AG04449 (cell line): Measurements from ENCODE around the gene KCNH2.
A peak's percentile ranks its signal among the peaks of the same experiment; 100 is the strongest.
"Not testable (repeated sequence)": the region's sequence is repeated elsewhere in the genome, so short reads cannot be mapped to it uniquely, and the experiment has no call there.

Experiments
- CTCF ChIA-PET: fragments of 350-600 bp; formaldehyde crosslinking; extraction: SDS; loops from one replicate; lab custom pipeline; 2021; ENCODE audit warnings: antibody characterized with exemption; lab: Yijun Ruan, JAX
- POLR2A ChIA-PET: fragments of 400-600, 350-600 bp; formaldehyde crosslinking; extraction: SDS; loops from one replicate; lab custom pipeline; 2020; ENCODE audit warnings: antibody characterized with exemption, inconsistent platforms; lab: Yijun Ruan, JAX
- DNase-seq: peaks from one replicate; pipeline ENCODE4 v3.0.0-alpha.2; 2010; ENCODE audit warnings: low read depth, low spot score
- H3K4me3 ChIP-seq: 2 replicates; pipeline ENCODE4 v1.5.1; 2011; ENCODE audit warnings: low read depth, mild to moderate bottlenecking, control low read depth, low read length
- TF ChIP-seq, protein P1 (sequence below): IDR thresholded peaks from one replicate; pipeline ENCODE4 v1.5.1; 2011; ENCODE audit warnings: mild to moderate bottlenecking, moderate library complexity, low read length, control low read depth, inconsistent platforms; ENCODE audit not compliant: insufficient read depth; ENCODE audit errors: missing control alignments

The KCNH2 gene

DNA sequence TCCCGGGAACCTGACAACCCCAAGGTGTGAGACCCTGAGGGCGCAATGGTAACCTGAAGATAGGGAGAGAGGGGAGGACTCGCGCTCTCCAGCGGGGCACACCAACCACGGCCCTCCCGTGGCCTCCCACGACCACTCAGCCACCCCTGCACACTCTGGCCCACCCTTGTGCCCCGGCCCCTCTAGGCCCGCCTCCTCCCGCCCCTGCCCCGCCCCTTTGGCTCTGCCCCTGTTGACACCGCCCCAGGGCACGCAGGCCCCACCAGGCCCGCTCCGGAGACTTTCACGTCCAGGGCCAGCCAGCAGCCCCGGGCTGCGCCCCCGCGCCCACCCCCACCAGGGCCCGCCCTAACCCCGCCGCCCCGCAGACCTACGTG, 35.2 kb upstream of the KCNH2 start:
- ChIA-PET CTCF (interaction anchor here (0.9 to 11.9 kb wide), 7 partner anchors 10 to 115 kb away, joined by 4 to 190 read pairs (median 5); partner anchors contain the start of gene ATG9B), POLR2A (no interaction called here)
- DNase-seq = no peak
- peak overlapping the region; percentile 55 for H3K4me3 ChIP-seq
- TF ChIP-seq, protein P1, sequence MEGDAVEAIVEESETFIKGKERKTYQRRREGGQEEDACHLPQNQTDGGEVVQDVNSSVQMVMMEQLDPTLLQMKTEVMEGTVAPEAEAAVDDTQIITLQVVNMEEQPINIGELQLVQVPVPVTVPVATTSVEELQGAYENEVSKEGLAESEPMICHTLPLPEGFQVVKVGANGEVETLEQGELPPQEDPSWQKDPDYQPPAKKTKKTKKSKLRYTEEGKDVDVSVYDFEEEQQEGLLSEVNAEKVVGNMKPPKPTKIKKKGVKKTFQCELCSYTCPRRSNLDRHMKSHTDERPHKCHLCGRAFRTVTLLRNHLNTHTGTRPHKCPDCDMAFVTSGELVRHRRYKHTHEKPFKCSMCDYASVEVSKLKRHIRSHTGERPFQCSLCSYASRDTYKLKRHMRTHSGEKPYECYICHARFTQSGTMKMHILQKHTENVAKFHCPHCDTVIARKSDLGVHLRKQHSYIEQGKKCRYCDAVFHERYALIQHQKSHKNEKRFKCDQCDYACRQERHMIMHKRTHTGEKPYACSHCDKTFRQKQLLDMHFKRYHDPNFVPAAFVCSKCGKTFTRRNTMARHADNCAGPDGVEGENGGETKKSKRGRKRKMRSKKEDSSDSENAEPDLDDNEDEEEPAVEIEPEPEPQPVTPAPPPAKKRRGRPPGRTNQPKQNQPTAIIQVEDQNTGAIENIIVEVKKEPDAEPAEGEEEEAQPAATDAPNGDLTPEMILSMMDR = no peak

DNA sequence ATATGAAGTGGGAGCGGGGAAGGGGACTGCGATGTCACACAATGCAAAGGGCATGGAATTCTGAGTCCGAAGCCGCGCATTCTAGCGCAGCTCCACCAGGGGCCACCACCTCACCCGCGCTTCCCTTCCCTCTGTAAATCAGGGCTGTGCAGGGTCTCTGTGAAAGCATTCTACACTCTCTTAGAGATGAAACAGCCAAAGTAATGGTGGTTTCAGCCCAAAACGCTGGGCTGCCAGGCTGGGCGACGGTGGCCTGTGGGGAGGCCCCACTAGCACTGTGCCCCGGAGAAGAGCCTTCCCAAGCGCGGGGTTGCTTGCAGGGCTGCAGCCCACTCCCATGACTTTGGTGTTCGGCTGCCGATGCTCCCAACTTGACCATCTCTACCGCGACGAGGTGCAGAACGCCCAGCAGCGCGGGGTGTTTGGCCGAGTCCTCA, 34.8 kb upstream of the KCNH2 start:
- TF ChIP-seq, protein P1 = peak; percentile 78
- POLR2A ChIA-PET = no interaction called here
- H3K4me3 ChIP-seq = peak overlapping the region; percentile 55
- no peak for DNase-seq
- CTCF ChIA-PET = interaction anchor here (0.6 to 11.9 kb wide), 11 partner anchors 8 to 96 kb away, joined by 3 to 190 read pairs (median 4); partner anchors contain the start of gene ATG9B

DNA sequence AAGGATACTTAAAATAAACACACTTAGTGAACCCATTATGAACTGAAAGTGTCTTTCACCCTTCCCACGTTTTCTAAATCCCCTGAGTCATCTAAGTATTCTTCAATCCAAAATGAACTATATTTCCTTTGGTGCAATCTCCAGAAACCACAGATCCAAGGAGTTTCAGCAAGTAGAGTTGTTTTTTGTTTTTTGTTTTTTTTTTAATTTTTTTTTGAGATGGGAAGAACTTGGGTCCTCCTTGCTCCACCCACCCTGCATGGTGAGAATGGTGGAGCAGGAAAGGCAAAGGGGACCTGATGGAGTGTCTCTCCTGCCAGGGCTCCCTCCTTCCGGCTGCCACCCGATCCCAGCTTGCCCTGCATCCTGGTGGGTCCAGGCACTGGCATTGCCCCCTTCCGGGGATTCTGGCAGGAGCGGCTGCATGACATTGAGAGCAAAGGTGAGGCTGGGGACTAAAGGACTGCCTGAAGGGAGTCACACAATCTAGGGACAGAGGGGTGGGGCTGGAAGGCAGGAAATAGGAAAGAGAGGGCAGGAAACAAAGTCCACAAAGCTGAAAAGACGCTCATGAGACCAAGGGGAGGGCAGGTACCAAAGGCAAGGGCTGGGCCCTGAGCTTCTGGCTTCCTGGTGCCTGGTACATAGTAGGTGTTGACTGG, 34.0 kb upstream of the KCNH2 start:
- ChIA-PET POLR2A (no interaction called here), CTCF (interaction anchor here (0.6 to 11.9 kb wide), 11 partner anchors 8 to 113 kb away, joined by 3 to 190 read pairs (median 4); partner anchors contain the start of genes ABCB8 and ATG9B)
- TF ChIP-seq, protein P1 = no peak
- DNase-seq = no peak
- no peak overlapping the region for H3K4me3 ChIP-seq

DNA sequence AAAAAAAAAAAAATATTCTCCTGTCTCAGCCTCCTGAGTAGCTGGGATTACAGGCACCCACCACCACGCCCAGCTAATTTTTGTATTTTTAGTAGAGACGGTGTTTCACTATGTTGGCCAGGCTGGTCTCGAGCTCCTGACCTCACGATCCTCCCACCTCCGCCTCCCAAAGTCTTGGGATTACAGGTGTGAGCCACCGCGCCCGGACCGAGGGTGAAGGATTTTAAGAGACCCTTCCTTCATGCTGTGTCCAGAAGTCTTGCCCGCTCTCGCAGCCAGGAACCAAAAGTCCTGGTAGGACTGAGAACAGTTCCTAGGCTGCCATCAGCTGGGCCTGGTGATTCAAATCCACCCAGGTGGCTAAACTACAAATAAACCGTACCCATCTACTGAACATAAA, 33.5 kb upstream of the KCNH2 start:
- DNase-seq, POLR2A ChIA-PET, H3K4me3 ChIP-seq: not testable (repeated sequence)
- CTCF ChIA-PET = interaction anchor here (0.6 to 11.9 kb wide), 11 partner anchors 11 to 161 kb away, joined by 3 to 190 read pairs (median 4); partner anchors contain the start of genes ABCB8, ATG9B and TMUB1

DNA sequence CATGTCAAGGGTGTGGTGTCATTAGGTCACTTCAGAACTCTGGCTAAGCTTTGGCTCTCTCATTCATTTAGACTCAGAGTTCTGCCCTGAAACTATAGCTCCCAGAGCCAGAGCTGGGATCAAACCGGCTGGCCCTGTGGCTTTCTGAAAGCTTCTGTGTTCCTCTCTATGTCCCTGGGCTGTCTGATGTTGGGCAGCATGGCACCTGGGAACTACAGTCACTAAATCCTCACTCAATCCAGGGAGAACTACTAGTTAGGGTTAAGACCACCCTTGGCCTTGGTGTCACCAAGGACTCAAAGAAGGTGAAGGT, 32.9 kb upstream of the KCNH2 start:
- peak overlapping the region; percentile 49; the same call in 1 of the 2 replicates for H3K4me3 ChIP-seq
- ChIA-PET POLR2A (no interaction called here), CTCF (interaction anchor here (0.6 to 11.9 kb wide), 13 partner anchors 7 to 161 kb away, joined by 3 to 190 read pairs (median 4); partner anchors contain the start of genes ABCB8, ATG9B and TMUB1)
- TF ChIP-seq, protein P1 = no peak
- no peak for DNase-seq

DNA sequence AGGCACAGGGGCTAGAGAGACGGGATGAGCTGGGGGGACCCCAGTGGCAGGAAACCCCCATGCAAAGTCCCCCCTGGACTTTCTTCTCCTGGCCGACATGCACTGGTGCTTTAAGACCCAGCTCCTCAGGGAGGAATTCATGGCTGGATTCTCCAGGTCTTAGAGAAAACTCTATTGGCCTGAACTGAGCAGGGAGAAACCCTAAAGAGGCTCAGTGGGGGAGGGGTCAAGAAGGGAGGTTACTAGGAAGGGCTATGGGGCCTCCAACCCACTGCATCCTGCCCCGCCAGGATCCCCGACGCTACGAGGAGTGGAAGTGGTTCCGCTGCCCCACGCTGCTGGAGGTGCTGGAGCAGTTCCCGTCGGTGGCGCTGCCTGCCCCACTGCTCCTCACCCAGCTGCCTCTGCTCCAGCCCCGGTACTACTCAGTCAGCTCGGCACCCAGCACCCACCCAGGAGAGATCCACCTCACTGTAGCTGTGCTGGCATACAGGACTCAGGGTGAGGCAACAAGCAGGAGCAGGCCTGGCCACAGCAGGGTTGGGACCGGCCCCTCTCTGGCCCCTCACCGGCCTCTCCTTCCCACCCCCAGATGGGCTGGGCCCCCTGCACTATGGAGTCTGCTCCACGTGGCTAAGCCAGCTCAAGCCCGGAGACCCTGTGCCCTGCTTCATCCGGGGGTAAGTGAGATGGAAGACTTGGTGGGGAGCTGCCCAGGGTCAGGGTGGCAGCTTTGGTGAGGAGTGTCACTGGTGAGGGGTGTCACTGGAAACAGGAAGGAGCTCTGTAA, 32.4 kb upstream of the KCNH2 start:
- TF ChIP-seq, protein P1 = no peak

More for the DNA sequence above, 32.4 kb upstream of the KCNH2 start:
- CTCF ChIA-PET = interaction anchor here (0.6 to 11.9 kb wide), 16 partner anchors 7 to 162 kb away, joined by 3 to 190 read pairs (median 4); partner anchors contain the start of genes ABCB8, ATG9B and TMUB1
- no peak for DNase-seq
- POLR2A ChIA-PET = interaction anchor here (0.6 kb wide), 1 partner anchor 13 kb away, joined by 3 read pairs; no protein-coding TSS in a partner anchor
- H3K4me3 ChIP-seq = peak overlapping the region; percentile 49
